SK-N-SH treated with all-trans-retinoic acid at 6 μM for 48 hours (cell line): Measurements from ENCODE around the gene HOXD11.

ENCODE experiments used
- ATAC-seq: fragments of 200-7000 bp; cut with Tn5 transposase; 3 replicates; pipeline ENCODE4 v1.9.1; 2020; ENCODE audit warnings: mild to moderate bottlenecking, moderate library complexity
- ARNTL ChIP-seq: fragments of 450-650 bp; formaldehyde crosslinking; IDR thresholded peaks from 2 replicates; pipeline ENCODE4 v1.5.0; 2020; ENCODE audit warnings: low read depth, mild to moderate bottlenecking, moderate library complexity, borderline replicate concordance
- BACH2 ChIP-seq: fragments of 250-450 bp; sonication (Bioruptor Pico); IDR thresholded peaks from 2 replicates; pipeline ENCODE4 v1.9.0; 2021; ENCODE audit warnings: mild to moderate bottlenecking, borderline replicate concordance
- CREB5 ChIP-seq: fragments of 250-450 bp; sonication (Bioruptor Pico); IDR thresholded peaks from 2 replicates; pipeline ENCODE4 v1.5.1; 2020; ENCODE audit warnings: low read depth, mild to moderate bottlenecking, moderate library complexity
- CSDC2 ChIP-seq: fragments of 250-450 bp; sonication (Bioruptor Pico); IDR thresholded peaks from 2 replicates; pipeline ENCODE4 v1.5.0; 2020; ENCODE audit warnings: mild to moderate bottlenecking, moderate library complexity
- CSRNP3 ChIP-seq: fragments of 250-450 bp; sonication (Bioruptor Pico); IDR thresholded peaks from 2 replicates; pipeline ENCODE4 v1.5.1; 2021; ENCODE audit warnings: mild to moderate bottlenecking, moderate library complexity
- ESRRG ChIP-seq: fragments of 250-450 bp; sonication (Bioruptor Pico); IDR thresholded peaks from 2 replicates; pipeline ENCODE4 v1.6.1; 2021; ENCODE audit warnings: mild to moderate bottlenecking
- GLIS3 ChIP-seq: fragments of 250-450 bp; sonication (Bioruptor Pico); IDR thresholded peaks from 2 replicates; pipeline ENCODE4 v1.5.0; 2020; ENCODE audit warnings: mild to moderate bottlenecking, moderate library complexity
- ISL1 ChIP-seq: fragments of 250-450 bp; sonication (Bioruptor Pico); IDR thresholded peaks from 2 replicates; pipeline ENCODE4 v2.1.2; 2022; ENCODE audit warnings: mild to moderate bottlenecking, moderate library complexity
- OSR1 ChIP-seq: fragments of 250-450 bp; sonication (Bioruptor Pico); IDR thresholded peaks from 2 replicates; pipeline ENCODE4 v1.8.0; 2022; ENCODE audit warnings: moderate library complexity, mild to moderate bottlenecking, inconsistent platforms
- PATZ1 ChIP-seq: fragments of 250-450 bp; sonication (Bioruptor Pico); IDR thresholded peaks from 2 replicates; pipeline ENCODE4 v1.8.0; 2020; ENCODE audit warnings: mild to moderate bottlenecking, moderate library complexity, borderline replicate concordance
- POU6F1 ChIP-seq: fragments of 250-450 bp; sonication (Bioruptor Pico); IDR thresholded peaks from 2 replicates; pipeline ENCODE4 v1.8.0; 2021; ENCODE audit warnings: low read depth, mild to moderate bottlenecking, moderate library complexity, borderline replicate concordance
- PPARA ChIP-seq: fragments of 250-450 bp; sonication (Bioruptor Pico); IDR thresholded peaks from 2 replicates; pipeline ENCODE4 v1.5.0; 2020; ENCODE audit warnings: mild to moderate bottlenecking, borderline replicate concordance
- RARB ChIP-seq: fragments of 250-450 bp; sonication (Bioruptor Pico); IDR thresholded peaks from 2 replicates; pipeline ENCODE4 v1.8.0; 2021; ENCODE audit warnings: mild to moderate bottlenecking, moderate library complexity
- SNAI2 ChIP-seq: fragments of 250-450 bp; sonication (Bioruptor Pico); IDR thresholded peaks from 2 replicates; pipeline ENCODE4 v1.5.0; 2020; ENCODE audit warnings: mild to moderate bottlenecking, moderate library complexity
- TCF4 ChIP-seq: fragments of 250-450 bp; sonication (Bioruptor Pico); IDR thresholded peaks from 2 replicates; pipeline ENCODE4 v1.8.0; 2021; ENCODE audit warnings: mild to moderate bottlenecking, moderate library complexity, borderline replicate concordance
- TSHZ2 ChIP-seq: fragments of 250-450 bp; sonication (Bioruptor Pico); IDR thresholded peaks from 2 replicates; pipeline ENCODE4 v1.5.0; 2020; ENCODE audit warnings: mild to moderate bottlenecking, moderate library complexity
- ZFP30 ChIP-seq: fragments of 450-650 bp; formaldehyde crosslinking; IDR thresholded peaks from 2 replicates; pipeline ENCODE4 v1.5.0; 2022; ENCODE audit warnings: mild to moderate bottlenecking, moderate library complexity
- ZNF565 ChIP-seq: fragments of 450-650 bp; formaldehyde crosslinking; conservative IDR thresholded peaks from 2 replicates; pipeline ENCODE4 v1.5.0; 2020; ENCODE audit warnings: low read depth, mild to moderate bottlenecking, moderate library complexity
- ZNF70 ChIP-seq: fragments of 450-650 bp; formaldehyde crosslinking; IDR thresholded peaks from 2 replicates; pipeline ENCODE4 v1.5.0; 2020; ENCODE audit warnings: mild to moderate bottlenecking, moderate library complexity
- ZNF8 ChIP-seq: fragments of 450-650 bp; formaldehyde crosslinking; IDR thresholded peaks from 2 replicates; pipeline ENCODE4 v1.5.0; 2020; ENCODE audit warnings: mild to moderate bottlenecking, moderate library complexity

The HOXD11 gene

GRCh38 chr2:176145085-176145969 is 38.2 kb downstream of the HOXD11 start:
- TF ChIP-seq TSHZ2 (CRISPR knock-in tag) = no peak
- ATAC-seq = no peak

- ATAC-seq = no peak
- TF ChIP-seq RARB (no peak), PPARA (CRISPR knock-in tag) (no peak), BACH2 (CRISPR knock-in tag) (no peak), ESRRG (CRISPR knock-in tag) (no peak), ISL1 (no peak), ZNF565 (no peak), SNAI2 (no peak), ZNF70 (CRISPR knock-in tag) (no peak), GLIS3 (CRISPR knock-in tag) (no peak), POU6F1 (CRISPR knock-in tag) (no peak), ZFP30 (CRISPR knock-in tag) (no peak), CSRNP3 (no peak), TCF4 (CRISPR knock-in tag) (no peak), TSHZ2 (CRISPR knock-in tag) (no peak), OSR1 (CRISPR knock-in tag) (no peak)
Measured at GRCh38 chr2:176146101-176146500, 39.0 kb downstream of the HOXD11 start.

- ATAC-seq = no peak
- TF ChIP-seq RARB = no peak
- no peak for TF ChIP-seq GLIS3 (CRISPR knock-in tag)
- no peak for TF ChIP-seq ZNF8 (CRISPR knock-in tag)
- TF ChIP-seq ISL1 = no peak
- TF ChIP-seq PATZ1 (CRISPR knock-in tag) = no peak
- no peak for TF ChIP-seq CSDC2 (CRISPR knock-in tag)
- TF ChIP-seq CREB5 (CRISPR knock-in tag) = no peak
- TF ChIP-seq TSHZ2 (CRISPR knock-in tag) = no peak
- TF ChIP-seq ARNTL (CRISPR knock-in tag) = no peak
- TF ChIP-seq OSR1 (CRISPR knock-in tag) = no peak
- no peak for TF ChIP-seq PPARA (CRISPR knock-in tag)
- TF ChIP-seq ZNF70 (CRISPR knock-in tag) = no peak
Measured at GRCh38 chr2:176146645-176147044, 39.6 kb downstream of the HOXD11 start.
